Middle frontal gyrus (tissue), 1 donor: ENCODE data around the gene ARHGEF12.

ENCODE experiments used
- DNase-seq: peaks from one replicate; pipeline ENCODE4 v3.0.0-alpha.2; 2015; ENCODE audit warnings: low spot score; ENCODE audit errors: extremely low spot score

The ARHGEF12 gene, protein sequence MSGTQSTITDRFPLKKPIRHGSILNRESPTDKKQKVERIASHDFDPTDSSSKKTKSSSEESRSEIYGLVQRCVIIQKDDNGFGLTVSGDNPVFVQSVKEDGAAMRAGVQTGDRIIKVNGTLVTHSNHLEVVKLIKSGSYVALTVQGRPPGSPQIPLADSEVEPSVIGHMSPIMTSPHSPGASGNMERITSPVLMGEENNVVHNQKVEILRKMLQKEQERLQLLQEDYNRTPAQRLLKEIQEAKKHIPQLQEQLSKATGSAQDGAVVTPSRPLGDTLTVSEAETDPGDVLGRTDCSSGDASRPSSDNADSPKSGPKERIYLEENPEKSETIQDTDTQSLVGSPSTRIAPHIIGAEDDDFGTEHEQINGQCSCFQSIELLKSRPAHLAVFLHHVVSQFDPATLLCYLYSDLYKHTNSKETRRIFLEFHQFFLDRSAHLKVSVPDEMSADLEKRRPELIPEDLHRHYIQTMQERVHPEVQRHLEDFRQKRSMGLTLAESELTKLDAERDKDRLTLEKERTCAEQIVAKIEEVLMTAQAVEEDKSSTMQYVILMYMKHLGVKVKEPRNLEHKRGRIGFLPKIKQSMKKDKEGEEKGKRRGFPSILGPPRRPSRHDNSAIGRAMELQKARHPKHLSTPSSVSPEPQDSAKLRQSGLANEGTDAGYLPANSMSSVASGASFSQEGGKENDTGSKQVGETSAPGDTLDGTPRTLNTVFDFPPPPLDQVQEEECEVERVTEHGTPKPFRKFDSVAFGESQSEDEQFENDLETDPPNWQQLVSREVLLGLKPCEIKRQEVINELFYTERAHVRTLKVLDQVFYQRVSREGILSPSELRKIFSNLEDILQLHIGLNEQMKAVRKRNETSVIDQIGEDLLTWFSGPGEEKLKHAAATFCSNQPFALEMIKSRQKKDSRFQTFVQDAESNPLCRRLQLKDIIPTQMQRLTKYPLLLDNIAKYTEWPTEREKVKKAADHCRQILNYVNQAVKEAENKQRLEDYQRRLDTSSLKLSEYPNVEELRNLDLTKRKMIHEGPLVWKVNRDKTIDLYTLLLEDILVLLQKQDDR (N-terminal part only)

DNA sequence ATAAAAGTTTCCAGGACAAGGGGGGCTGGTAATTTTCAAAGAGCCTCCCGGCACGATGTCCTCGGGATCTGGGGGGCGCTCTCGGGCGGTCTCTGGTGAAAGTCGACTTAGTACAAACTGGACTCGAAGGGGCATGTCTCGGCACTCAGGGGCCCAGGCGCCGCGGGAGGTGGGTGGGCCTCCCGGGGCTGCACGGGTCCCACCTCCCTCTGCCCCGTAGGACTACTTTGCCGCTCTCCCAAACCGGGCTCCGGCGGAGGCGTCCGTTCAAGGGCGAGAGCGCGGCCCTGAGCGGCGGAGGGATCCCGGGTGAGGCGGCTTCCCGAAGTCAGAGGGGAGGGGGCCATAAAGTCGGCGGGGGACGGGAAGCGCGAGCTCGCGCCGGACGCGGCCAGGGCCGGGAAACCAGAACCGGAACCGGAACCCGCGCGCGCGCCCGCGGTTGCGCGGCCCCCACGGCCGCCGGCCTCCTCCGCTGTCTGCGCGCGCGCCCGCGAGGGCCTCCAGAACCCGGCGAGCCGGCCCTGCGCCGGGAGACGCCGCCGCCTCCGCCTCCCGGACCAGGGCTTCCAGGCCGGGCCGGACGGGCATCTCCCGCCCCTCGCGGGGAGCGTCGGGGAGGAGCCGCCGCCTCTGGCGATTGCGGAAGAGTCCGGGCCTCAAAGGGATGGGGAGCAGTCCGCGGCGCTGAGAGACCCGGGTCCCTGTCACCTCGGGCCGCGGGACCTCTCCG is at the start of gene ARHGEF12:
ARHGEF12 (plus strand) TSS at position 506 of the 733 bp plus-strand sequence. CDS start 831 bp downstream, outside the sequence.
- peak; percentile 90 for DNase-seq

DNA sequence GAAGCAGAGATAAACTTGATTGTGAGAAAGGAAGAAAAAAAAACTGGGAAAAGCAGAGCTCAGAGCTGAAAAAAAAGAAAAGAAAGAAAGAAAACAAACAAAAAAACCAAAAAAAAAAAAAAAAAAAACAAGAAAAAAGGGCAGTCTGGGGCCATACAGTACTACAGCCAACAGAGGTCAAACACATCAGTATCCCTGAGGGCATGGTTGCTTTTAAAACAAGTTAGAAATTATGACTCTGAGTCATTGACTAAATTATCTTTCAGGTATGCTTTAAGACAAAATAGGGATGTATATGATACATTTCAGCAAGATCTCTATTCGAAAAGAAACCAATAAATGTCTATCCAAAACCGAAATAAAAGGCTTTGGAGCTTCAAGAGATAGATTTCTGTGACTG is 48.2 kb upstream of the ARHGEF12 start:
- DNase-seq = no peak

DNA sequence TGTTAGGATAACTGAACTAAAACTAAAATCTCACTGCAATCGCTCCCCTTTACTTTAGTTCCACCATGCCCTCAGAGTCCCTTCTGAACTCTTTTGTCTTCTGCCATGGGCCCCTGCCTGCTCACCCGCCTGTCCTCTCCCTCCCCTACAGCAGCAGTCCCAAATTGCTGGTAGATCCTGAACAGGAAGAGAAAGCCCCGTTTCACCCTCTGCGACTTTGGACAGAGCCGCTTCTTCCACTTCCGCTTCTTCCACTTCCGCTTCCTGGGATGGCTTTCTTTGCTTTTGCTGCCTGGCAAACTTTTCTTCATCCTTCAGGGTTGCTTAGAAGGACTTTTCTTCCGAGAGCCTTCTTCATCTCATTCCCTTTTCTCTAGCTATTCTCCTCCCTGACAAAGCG is 46.8 kb upstream of the ARHGEF12 start:
- no peak for DNase-seq

DNA sequence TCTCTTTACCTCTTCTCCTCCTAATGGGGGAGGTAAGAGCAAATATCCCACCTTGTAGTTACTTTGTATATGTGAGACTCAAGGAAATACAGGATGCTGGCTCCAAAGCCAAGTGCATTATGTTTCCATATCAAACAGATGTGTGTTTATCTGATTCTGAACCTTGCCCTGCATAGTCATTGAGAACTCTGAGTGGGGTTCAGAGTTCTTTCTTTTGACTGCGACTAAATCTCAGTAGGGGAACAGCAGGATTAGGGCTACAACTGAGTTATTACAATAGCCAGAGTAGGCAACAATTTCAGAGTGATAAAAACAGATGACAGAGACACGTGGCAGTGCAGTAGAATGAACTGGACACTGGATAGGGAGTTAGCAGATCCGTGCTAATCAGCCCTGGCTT is 45.3 kb upstream of the ARHGEF12 start:
- no peak for DNase-seq

DNA sequence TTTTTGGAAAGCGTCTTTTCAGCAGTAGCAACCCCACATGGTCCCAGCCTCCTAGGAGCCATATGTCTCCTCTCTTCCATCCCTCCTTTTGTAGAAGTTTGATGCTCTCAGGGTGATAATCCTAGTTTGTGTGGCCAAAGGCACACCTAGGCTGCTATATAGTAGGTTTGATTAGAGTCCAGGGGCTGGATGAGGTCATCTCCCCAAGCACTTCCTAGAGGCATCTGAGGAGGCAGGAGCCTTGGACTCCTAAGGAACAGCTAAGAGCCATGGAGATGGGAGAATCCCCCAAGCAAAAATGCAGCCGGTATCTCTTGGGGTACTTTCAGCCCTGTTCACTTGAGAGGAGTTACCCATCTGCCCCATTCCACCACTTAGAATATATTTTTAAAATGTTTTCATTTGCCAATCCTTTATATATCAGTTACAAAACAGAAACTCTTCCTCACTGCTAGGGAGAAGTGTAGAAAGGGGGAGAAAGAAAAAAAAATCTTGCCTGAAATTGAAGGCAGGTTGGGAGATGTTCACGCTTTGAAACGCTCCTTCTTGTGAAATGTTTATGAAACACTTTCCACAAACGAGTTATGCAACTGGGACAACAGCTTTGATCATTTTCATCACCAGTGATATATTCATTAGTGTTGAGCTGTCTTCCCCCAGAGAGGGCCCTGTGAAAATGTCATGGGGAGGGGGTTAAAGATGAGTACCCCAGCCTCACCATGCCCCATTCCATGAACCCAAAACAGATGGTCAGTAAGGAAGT is 43.0 kb upstream of the ARHGEF12 start:
- DNase-seq = no peak

DNA sequence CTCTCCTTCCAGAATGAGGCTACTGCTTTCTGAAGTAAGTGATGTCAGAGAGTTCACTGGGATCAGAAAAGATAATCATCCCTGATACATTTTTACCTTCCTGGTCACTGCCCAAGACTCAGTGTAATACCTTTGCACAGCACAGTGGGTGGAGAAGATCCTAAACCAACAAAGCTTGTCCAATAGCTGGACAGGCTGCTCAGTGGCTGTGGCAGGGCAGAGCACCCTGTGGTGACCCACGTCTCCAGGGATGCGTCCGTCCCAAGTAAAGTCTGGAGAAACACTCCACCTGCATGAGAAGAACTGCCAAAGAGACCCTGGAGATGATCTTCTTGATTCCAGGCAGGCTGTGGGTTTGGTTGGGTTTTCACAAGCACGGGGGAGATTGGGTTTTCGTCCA is 42.1 kb upstream of the ARHGEF12 start:
- no peak for DNase-seq

DNA sequence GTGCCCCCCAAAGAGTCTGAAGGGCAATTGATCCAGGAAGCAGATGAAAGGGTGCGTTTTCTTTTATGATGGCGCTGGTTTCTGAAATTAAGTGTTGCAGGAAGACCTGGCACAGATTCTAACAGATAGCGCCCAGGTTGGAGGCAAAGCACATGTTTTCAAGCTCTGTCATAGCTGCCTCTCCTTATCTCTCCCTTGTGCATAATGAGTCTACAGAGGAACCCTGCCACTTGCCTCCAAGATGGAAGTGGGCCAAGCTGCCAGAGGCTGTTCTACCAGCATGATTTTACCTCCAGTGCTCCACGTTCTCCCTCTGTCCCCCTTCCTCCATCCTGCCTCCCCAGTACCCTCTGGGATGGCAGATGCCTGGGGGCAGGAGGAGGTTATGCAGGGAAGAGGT is 41.1 kb upstream of the ARHGEF12 start:
- no peak for DNase-seq

DNA sequence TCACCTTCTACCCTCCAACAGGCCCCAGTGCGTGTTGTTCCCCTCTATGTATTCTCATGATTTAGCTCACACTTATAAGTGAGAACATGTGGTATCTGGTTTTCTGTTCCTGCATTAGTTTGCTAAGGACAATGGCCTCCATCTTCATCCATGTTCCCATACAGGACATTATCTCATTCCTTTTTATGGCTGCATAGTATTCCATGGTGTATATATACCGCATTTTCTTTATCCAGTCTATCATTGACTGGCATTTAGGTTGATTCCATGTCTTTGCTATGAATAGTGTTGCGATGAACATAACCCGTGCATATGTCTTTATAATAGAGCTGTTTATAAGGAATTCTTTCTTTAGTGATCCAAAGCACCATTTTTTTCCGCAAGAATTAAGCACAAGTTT is 39.7 kb upstream of the ARHGEF12 start:
- DNase-seq = no peak

DNA sequence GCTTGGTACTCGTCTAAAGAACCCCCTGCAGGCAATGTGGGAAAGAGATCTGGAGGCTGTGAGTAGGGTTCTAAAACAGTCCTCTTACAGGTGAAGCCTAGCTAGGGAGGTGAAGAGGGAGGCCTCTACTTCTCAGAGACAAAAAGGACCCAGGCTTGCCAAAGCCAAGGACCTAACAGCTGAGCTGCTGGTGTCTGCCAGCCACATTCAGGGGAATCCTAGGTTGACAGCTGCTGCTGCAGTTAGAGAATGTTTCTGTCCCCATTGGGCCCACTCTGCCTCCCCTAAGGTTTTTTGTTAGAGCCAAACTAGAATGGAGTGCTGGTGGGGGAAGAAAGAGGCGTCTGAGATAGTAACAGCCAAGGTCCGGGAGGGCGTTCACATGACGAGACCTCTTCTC is 37.8 kb upstream of the ARHGEF12 start:
- no peak for DNase-seq

DNA sequence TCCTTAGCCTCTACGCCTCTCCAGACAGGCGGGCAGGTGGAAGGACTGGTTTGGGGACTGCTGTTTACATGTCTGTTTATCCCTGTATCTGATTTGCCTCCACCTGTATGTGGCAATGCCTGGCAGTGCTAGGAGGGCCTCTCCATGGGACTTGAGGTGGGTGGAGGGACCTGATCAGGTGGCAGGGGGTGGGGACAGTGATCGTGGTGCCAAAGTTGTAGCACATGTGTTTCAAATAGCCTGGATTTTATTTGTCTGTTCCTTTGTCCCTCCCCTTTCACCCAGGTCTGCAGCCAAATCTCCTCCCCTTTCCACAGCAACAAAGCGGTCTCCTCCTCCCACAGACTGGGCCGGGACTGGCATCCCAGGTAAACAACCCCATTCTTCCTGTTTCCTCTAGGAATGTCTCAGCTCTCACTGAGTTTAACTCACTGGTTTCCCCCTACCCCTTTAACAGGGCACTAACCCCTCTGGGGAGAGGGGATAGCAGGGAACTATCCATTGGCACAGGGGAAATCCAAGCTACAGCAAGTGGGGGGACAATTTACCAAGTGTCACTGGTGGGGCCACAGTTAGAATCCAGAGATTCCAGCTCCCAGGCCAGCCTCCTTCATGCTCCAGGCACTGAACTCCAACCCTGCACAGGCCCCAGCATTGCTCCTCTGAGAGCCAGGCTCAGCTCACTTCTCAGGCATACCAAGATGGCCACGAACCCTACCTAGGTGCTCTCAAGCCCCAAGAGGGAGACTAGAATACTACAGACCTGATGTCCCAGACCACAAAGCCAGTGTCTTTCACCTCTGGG is 34.0 kb upstream of the ARHGEF12 start:
- DNase-seq = no peak

DNA sequence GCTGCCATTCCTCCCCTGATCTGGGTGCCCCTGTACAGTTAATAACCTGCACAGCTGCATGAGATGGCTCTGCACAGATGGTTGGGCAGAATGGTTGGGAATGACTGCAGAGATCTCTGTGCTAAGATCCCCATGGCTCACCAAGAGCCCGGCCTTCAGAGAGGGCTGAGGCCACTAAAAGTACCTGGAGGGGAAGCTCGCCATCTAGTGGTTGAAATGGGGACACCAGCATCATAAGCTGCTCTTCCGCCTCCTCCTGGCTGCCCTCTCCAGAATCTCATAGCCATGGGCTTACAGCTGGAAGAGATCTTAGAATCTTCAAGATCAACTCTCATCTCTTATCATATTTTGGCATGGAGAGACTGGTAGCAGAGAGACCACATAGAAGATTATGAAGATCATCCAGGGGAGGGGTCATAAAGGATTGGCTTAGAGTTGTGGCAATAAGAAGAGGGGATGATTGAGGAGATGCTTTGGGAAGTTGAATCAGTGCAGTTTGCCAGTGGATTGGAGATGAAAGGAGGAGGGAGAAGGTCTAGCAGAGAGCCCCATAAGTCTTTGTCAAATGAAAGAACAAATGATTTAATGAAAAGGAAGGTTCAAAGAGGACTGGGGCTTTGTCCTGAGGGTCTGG is 33.1 kb upstream of the ARHGEF12 start:
- DNase-seq = no peak

DNA sequence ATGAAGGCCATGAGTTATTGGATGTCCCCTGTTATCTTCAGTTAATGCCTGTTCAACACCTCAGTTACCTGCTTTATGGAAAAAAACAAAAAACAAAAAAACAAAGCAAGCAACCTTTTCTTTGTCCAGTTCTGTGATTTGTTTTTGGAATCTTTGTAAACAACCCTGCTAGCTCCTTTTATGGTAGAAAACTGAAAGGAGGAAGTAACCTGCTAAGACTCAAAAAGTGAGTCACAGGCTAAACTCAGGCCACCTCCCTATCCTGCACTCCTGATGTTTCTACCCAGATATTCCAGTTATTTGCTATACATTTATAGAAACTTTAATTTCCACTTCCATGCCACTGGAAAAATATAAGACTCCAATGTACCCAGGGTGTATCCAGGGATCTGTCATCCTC is 31.7 kb upstream of the ARHGEF12 start:
- DNase-seq = no peak

DNA sequence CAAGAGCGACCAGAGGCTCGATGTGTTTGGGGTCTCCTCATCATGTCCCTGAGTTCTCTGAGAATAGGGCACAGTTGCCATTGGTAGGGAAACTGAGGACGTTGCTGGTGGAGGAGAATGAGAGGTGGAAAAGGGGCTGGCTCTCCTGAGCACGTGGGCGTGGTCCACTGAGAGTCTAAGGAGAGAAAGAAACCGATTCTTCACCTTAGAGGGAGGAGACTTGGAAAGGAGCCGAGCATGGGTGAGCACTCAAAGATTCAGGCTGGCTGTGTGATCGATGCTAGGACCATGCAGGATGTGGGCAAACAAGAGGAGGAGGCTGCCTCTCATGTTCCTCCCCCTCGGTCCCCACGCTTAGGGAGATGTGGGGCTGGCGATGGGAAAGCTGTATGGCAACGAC is 30.9 kb upstream of the ARHGEF12 start:
- no peak for DNase-seq

DNA sequence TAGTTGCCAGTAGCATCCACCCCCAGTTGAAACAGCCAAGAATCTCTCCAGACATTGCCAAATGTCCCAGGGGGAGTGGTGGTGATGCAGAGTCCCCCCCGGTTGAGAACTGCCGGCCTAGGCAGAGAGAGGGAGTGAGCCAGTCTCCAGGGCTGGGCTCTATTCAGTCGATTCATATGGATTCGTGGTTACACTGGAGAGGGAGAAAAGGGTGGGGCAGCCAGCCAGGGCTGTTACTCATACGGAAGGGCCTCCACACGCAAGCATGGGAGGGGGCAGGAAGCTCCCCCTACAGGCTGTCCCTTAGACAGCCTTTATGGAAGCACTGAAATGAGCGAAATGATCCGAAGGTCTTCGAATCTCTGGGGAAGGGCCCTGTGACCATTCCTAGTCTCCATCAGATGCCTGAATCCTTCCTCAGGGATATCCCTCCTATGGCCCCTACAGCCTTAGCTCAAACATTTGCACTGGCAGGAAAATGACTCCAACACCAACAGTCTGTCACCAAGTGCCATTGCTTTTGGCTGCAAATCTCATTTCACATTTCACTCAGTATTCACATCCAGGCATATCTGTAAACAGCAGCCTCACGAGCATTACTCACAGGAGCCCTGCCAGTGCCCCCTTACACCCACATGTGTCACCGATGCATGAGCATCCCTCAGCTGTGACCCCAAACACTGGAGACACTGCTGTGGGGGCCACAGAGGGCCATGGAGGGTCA is 29.5 kb upstream of the ARHGEF12 start:
- DNase-seq = no peak

DNA sequence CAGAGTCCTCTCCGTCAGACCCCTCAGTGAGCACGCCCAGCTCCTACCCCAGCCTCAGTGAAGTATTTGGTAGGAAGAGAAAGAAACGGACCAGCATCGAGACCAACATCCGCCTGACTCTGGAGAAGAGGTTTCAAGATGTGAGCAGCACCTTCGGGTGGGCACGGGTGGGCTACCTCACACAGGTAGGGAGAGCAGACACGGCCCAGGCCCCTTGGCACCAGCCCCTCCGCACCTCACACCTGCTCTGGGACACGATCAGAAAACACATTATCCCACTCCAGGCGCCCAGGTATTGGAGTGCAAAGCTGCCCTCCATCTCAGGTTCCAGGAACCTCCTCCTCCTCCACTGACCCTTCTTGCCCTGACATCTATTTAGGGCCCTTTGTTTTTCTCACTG is 28.7 kb upstream of the ARHGEF12 start:
- DNase-seq = no peak

DNA sequence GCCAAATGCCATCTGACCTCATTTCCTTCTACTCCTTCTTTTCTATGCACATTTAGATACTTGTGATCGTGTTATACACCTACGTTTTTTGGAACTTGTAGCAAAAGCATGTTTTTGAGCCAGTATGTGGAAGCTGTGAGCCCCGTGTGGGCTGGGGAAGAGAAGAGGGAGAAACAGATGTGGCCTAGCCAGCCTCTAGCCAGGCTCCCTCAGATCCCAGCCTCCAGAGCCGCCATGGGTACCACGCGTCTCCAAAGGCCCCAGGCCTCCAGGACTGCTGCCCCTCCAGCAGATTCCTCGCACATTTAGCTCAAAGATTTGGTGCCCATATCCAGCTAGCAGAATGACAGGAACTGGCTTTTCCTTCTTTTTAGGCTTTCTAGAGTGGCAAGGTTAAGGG is 28.1 kb upstream of the ARHGEF12 start:
- DNase-seq = peak; percentile 31

DNA sequence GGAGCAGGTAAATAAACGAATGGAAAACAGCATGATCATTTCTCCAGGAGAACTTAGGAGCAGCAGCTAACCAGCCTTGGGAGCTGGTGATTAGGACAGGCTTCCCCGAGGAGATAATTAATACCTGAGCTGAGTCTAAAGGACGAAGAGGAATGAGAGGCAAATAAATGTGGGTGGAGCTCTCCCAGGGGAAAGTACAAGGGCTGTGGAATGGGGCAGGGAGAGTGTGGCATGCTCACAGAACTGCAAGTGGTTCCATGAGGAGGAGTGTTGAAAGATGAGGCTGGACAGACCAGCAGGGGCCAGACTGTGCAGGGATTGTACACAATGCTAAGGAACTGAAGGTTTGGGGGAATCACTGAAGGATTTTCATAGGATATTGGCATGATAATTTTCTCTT is 25.3 kb upstream of the ARHGEF12 start:
- no peak for DNase-seq

DNA sequence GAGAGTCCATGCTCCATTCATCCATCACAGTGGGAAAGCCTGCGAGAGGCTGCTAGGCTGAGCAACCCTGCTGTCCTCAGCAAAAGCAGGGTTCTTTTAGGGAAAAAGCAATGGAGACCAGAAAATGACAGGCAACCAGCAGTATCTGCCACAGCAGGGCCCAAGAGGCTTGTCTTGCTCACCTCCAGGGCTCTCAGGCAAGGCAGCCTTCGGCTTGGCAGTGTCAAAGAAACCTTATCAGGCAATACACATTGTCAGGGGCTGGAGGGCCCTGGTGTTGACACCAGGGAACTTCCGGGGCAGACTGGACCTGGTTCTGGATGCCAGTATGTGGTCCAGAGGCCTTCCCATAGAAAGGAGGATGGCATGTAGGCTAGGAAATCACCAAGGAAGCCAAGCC is 21.4 kb upstream of the ARHGEF12 start:
- DNase-seq = no peak
